ENCODE measurements around the gene KAZALD1.
A peak's percentile ranks its signal among the peaks of the same experiment; 100 is the strongest.

Gene KAZALD1

GRCh38 chr10:101021239-101021638, 40.5 kb upstream of the KAZALD1 start:
- H3K4me3 ChIP-seq (ENCODE audit: low read length) = no peak overlapping the region

GRCh38 chr10:101021692-101022251, 40.0 kb upstream of the KAZALD1 start:
- Histone ChIP-seq H3K27me3 (ENCODE audit: control insufficient read depth, insufficient read depth, low read length) (peaks cover 15% of the 10 kb centered on the region), H3K4me1 (ENCODE audit: control insufficient read depth, insufficient read depth, low read length) (peaks cover 10% of the 10 kb centered on the region), H3K9ac (ENCODE audit: low read length) (no peak overlapping the region)

More at GRCh38 chr10:101021239-101021638, 40.5 kb upstream of the KAZALD1 start:
- peaks cover 10% of the 10 kb centered on the region for H3K4me1 ChIP-seq (ENCODE audit: control insufficient read depth, insufficient read depth, low read length)
- no peaks in the 10 kb centered on the region for H3K9me3 ChIP-seq (ENCODE audit: control insufficient read depth, low read length)
- no peak overlapping the region for H3K9ac ChIP-seq (ENCODE audit: low read length)
- peaks cover 19% of the 10 kb centered on the region for H3K27me3 ChIP-seq (ENCODE audit: control insufficient read depth, insufficient read depth, low read length)
- H3K36me3 ChIP-seq (ENCODE audit: control insufficient read depth, insufficient read depth, low read length) = no peaks in the 10 kb centered on the region

DNA sequence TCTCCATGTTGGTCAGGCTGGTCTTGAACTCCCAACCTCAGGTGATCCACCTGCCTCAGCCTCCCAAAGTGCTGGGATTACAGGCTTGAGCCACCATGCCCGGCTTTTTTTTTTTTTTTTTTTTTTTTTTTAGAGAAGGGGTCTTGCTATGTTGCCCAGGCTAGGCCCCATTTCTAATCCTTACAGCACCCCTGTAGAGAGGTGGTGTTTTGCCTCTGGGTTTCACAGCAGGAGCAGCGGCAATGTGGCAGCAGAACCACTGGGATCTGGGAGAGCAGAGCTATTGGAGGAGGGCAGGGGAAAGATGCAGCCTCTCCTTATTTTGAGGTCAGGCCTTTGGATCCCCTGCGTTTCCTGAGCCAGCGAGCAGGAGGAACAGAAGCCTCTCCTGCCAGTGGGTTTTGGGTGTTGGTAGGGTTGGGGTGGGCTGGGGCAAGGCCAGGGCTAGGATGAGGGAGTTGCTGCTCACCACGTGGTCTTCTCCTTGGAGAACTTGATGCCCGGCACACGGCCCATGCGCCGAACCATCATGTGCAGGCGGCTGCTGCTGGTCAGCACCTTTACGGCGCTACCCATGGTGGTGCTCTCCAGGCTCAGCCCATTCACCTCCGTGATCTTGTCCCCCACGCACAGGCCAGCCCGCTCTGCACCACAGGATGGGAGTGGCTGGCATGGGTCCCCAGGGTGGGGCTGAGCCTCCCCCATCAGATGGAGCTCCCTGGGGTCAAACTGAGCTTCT, 38.7 kb upstream of the KAZALD1 start:
- Histone ChIP-seq H3K4me3 (ENCODE audit: low read length) (no peak overlapping the region), H3K27me3 (ENCODE audit: control insufficient read depth, insufficient read depth, low read length) (peaks cover 9% of the 10 kb centered on the region), H3K36me3 (ENCODE audit: control insufficient read depth, insufficient read depth, low read length) (no peaks in the 10 kb centered on the region), H3K4me1 (ENCODE audit: control insufficient read depth, insufficient read depth, low read length) (peaks cover 10% of the 10 kb centered on the region), H3K9me3 (ENCODE audit: control insufficient read depth, low read length) (no peaks in the 10 kb centered on the region), H3K9ac (ENCODE audit: low read length) (no peak overlapping the region)

More at GRCh38 chr10:101021692-101022251, 40.0 kb upstream of the KAZALD1 start:
- no peaks in the 10 kb centered on the region for H3K9me3 ChIP-seq (ENCODE audit: control insufficient read depth, low read length)
- H3K4me3 ChIP-seq (ENCODE audit: low read length) = no peak overlapping the region
- no peaks in the 10 kb centered on the region for H3K36me3 ChIP-seq (ENCODE audit: control insufficient read depth, insufficient read depth, low read length)

DNA sequence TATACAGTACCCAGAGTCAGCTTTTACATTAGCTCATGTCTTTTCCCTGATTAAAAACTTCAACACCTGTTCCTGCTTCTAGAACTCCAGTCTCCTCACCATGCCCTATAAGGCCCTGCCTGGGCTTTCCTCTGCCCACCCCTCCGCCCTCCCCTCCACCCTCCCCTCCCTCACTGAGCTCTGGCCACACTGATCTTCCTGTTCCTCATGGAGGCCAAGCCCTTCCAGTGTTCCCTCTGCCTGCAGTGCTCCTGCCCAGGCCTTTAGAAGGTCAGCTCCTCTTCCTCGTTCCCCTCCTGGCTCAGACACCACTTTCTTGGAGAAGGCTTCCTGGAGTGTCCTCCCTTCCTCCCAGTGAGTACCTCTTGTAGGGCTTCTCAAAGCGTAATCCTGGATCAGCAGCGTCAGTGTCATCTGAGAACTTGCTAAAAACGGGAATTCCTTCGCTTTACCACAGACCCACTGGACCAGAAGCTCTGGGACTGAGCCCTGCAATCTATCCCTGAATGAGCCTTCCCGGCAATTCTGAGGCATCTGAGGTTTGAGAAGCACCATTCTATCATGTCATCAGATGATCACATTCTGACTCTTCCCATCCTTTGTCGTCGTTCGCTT, 34.6 kb upstream of the KAZALD1 start:
- no peak overlapping the region for H3K9ac ChIP-seq (ENCODE audit: low read length)
- no peaks in the 10 kb centered on the region for H3K36me3 ChIP-seq (ENCODE audit: control insufficient read depth, insufficient read depth, low read length)
- H3K9me3 ChIP-seq (ENCODE audit: control insufficient read depth, low read length) = no peaks in the 10 kb centered on the region
- peaks cover 17% of the 10 kb centered on the region for H3K27me3 ChIP-seq (ENCODE audit: control insufficient read depth, insufficient read depth, low read length)
- H3K4me1 ChIP-seq (ENCODE audit: control insufficient read depth, insufficient read depth, low read length) = peaks cover 10% of the 10 kb centered on the region
- H3K4me3 ChIP-seq (ENCODE audit: low read length) = no peak overlapping the region

DNA sequence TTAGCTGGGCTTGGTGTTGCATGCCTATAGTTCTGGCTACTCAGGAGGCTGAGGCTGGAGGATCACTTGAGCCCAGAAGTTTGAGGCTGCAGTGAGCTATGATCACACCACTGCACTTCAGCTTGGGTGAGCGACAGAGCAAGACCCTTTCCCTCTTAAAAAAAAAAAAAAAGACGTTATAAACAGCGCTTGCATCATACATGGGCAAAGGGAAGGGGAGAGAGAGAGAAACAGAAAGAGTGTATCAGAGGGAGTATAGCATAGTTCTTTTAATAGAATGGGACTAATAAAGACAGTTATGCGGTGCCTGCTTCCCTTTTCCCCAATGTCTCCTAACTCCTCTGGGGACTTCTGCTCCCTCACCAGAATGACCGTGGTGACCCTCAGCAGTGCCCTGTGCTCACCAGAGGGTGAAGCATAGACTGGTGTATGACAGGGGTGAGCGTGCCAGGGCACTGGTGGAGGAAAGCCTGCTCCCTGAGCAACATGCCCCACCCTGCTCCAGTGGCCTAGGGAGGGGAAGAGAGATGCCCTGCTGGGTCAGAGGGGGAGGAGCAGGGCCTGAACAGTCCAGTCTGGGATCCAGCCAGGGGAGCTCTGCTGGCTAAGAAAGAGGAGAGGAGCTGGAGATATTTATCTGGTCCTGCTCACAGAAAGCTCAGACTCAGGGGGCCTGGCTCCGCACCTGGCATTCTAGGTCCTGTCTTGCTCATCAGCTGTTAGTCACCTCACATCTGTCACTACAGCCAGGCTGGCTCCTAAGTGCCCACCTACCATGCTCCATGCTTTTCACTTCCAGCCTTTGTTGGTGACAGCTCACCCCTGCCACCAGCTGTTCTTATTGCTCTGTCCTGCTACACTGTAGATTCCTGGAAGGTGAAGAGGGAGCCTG, 33.1 kb upstream of the KAZALD1 start:
- H3K27me3 ChIP-seq (ENCODE audit: control insufficient read depth, insufficient read depth, low read length) = peaks cover 17% of the 10 kb centered on the region
- no peak overlapping the region for H3K4me3 ChIP-seq (ENCODE audit: low read length)
- no peaks in the 10 kb centered on the region for H3K9me3 ChIP-seq (ENCODE audit: control insufficient read depth, low read length)
- no peaks in the 10 kb centered on the region for H3K36me3 ChIP-seq (ENCODE audit: control insufficient read depth, insufficient read depth, low read length)
- no peak overlapping the region for H3K9ac ChIP-seq (ENCODE audit: low read length)
- H3K4me1 ChIP-seq (ENCODE audit: control insufficient read depth, insufficient read depth, low read length) = peaks cover 23% of the 10 kb centered on the region

GRCh38 chr10:101029520-101030295, 32.1 kb upstream of the KAZALD1 start:
- H3K36me3 ChIP-seq (ENCODE audit: control insufficient read depth, insufficient read depth, low read length) = no peaks in the 10 kb centered on the region
- no peak overlapping the region for H3K9ac ChIP-seq (ENCODE audit: low read length)
- no peaks in the 10 kb centered on the region for H3K9me3 ChIP-seq (ENCODE audit: control insufficient read depth, low read length)
- H3K27me3 ChIP-seq (ENCODE audit: control insufficient read depth, insufficient read depth, low read length) = peaks cover 17% of the 10 kb centered on the region
- no peak overlapping the region for H3K4me3 ChIP-seq (ENCODE audit: low read length)
- H3K4me1 ChIP-seq (ENCODE audit: control insufficient read depth, insufficient read depth, low read length) = peaks cover 23% of the 10 kb centered on the region

GRCh38 chr10:101030496-101031127, 31.2 kb upstream of the KAZALD1 start:
- Histone ChIP-seq H3K9ac (ENCODE audit: low read length) (no peak overlapping the region), H3K9me3 (ENCODE audit: control insufficient read depth, low read length) (no peaks in the 10 kb centered on the region), H3K36me3 (ENCODE audit: control insufficient read depth, insufficient read depth, low read length) (no peaks in the 10 kb centered on the region), H3K27me3 (ENCODE audit: control insufficient read depth, insufficient read depth, low read length) (peaks cover 17% of the 10 kb centered on the region), H3K4me1 (ENCODE audit: control insufficient read depth, insufficient read depth, low read length) (peaks cover 23% of the 10 kb centered on the region), H3K4me3 (ENCODE audit: low read length) (peak overlapping the region; percentile 90)

DNA sequence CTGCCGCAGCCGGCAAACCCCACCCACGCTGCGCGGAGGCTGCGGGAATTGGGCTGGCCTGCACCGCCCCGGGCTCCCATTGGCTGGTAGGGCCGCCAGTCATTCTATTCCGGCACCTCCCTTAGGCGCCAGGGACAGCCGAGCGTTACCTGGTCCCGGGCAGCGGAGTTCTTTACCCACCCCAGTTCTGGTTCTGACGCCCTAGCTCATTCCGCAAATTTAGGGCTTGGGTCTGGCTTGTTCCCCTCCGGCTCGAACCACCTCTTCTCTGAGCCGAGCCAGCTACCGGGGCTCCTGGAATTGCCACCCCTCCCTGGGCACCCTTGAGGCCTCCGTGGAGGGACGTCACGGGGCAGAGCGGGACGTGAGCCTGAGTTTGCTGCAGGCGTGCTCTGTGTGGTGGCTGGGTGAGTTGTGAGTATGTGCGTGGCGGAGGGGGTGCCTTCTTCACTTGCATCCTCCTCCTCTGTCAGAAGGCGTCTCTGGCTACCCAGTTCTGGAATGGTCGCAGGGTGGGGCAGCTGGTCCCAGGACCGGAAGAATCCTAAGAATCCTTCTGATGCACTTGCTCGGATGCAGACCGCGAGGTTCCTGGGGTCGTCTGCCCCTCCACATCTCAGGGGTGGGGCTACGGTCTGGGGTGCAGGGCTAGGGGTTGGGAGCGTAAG, 30.5 kb upstream of the KAZALD1 start, which contains the start of the genes PDZD7 and SFXN3:
PDZD7 (minus strand) TSS at position 2 of the 668 bp plus-strand sequence. CDS start 910 bp downstream, outside the sequence.
SFXN3 (plus strand) TSS at position 107 of the 668 bp plus-strand sequence. CDS start 3,461 bp downstream, outside the sequence.
- H3K4me1 ChIP-seq (ENCODE audit: control insufficient read depth, insufficient read depth, low read length) = peaks cover 23% of the 10 kb centered on the region
- peak within 1 kb of the TSS; percentile 55 for H3K9ac ChIP-seq (ENCODE audit: low read length)
- H3K9me3 ChIP-seq (ENCODE audit: control insufficient read depth, low read length) = no peaks in the 10 kb centered on the region
- no peaks in the 10 kb centered on the region for H3K36me3 ChIP-seq (ENCODE audit: control insufficient read depth, insufficient read depth, low read length)
- H3K27me3 ChIP-seq (ENCODE audit: control insufficient read depth, insufficient read depth, low read length) = peaks cover 17% of the 10 kb centered on the region
- peak within 1 kb of the TSS; percentile 90 for H3K4me3 ChIP-seq (ENCODE audit: low read length)

DNA sequence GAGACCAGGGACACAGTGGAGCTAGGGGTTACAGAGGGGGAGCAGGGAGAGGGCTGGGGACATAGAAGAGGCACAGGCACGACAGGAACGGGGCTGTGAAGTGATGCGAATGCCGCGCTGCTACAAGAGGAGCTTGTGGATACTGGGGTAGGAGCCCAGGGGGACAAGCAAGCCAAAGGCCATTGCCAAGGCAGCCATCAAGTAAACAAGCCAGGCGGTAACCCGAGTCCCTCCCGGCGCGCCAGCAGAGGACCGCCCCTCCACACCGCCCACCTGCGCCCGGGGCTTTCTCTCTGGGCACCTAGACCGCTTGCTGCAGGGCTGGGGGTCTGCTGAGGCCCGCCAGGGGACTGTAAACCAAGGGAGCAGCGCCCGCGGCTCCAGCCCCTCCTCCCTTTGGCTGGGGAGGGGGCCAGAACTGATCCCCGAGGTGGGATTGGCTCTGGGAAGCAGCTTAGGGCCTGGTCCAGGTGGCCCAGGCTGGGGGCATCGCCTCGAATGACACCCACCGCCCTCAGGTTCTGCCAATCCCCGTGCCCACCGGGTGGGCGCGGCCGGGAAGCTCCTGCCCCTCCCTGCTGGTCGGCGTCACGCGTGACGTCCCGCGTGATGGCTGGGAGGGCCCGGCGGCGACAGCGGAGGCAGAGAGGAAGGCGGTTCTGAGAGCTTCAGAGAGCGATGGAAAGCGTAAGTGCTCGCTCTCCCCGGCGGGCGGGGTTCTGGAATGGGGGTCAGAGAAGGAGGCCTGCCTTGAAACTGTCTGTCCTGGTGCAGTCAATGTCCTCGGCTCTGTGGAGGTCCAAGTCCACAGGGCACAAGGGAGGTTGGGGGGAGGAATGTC, 29.8 kb upstream of the KAZALD1 start:
- H3K4me3 ChIP-seq (ENCODE audit: low read length) = peak overlapping the region; percentile 90

More for the DNA sequence above, 29.8 kb upstream of the KAZALD1 start:
- H3K36me3 ChIP-seq (ENCODE audit: control insufficient read depth, insufficient read depth, low read length) = no peaks in the 10 kb centered on the region
- H3K9me3 ChIP-seq (ENCODE audit: control insufficient read depth, low read length) = no peaks in the 10 kb centered on the region
- peaks cover 17% of the 10 kb centered on the region for H3K27me3 ChIP-seq (ENCODE audit: control insufficient read depth, insufficient read depth, low read length)
- H3K4me1 ChIP-seq (ENCODE audit: control insufficient read depth, insufficient read depth, low read length) = peaks cover 23% of the 10 kb centered on the region
- peak overlapping the region; percentile 55 for H3K9ac ChIP-seq (ENCODE audit: low read length)
